Liver (tissue), 9 donors: ENCODE results near the gene FASTK. TPM values are rescaled to one million over a fixed set of nuclear protein-coding genes. Genes with fewer than 3 reads are reported as not detected.

ENCODE experiments used
- DNase-seq: peaks from one replicate; pipeline ENCODE4 v3.0.0-alpha.2; 2017; ENCODE audit warnings: low spot score
- H3K27ac ChIP-seq, 2 donors: one replicate each; pipeline ENCODE4 v1.7.0; 2013; ENCODE audit warnings: inconsistent platforms in 2 of 2, low read length in 2 of 2, control low read depth in 1 of 2, low read depth in 1 of 2, mild to moderate bottlenecking in 1 of 2
- H3K27me3 ChIP-seq, 4 donors: one replicate each; pipeline versions ENCODE4 v1.6.1 to v1.7.0; 2013; ENCODE audit warnings: low read length in 3 of 4, inconsistent platforms in 1 of 4, mild to moderate bottlenecking in 1 of 4, moderate library complexity in 1 of 4; ENCODE audit not compliant: control insufficient read depth in 4 of 4, insufficient read depth in 4 of 4
- H3K36me3 ChIP-seq, 4 donors: one replicate each; pipeline versions ENCODE4 v1.6.1 to v1.7.0; 2013; ENCODE audit warnings: low read length in 3 of 4, mild to moderate bottlenecking in 3 of 4, low read depth in 1 of 4, moderate library complexity in 1 of 4; ENCODE audit not compliant: control insufficient read depth in 4 of 4, insufficient read depth in 3 of 4
- H3K4me1 ChIP-seq, 4 donors: one replicate each; pipeline versions ENCODE4 v1.6.1 to v1.7.0; 2013; ENCODE audit warnings: low read length in 3 of 4, mild to moderate bottlenecking in 3 of 4, moderate library complexity in 1 of 4; ENCODE audit not compliant: control insufficient read depth in 4 of 4, insufficient read depth in 4 of 4
- H3K4me3 ChIP-seq, 3 donors: one replicate each; pipeline versions ENCODE4 v1.6.1 to v1.7.0; 2013; ENCODE audit warnings: low read length in 3 of 3, control low read depth in 1 of 3, low read depth in 1 of 3, mild to moderate bottlenecking in 1 of 3
- H3K9ac ChIP-seq, 2 donors: one replicate each; pipeline ENCODE4 v1.7.0; 2013; ENCODE audit warnings: low read length in 2 of 2, mild to moderate bottlenecking in 2 of 2, moderate library complexity in 2 of 2, control low read depth in 1 of 2, low read depth in 1 of 2
- H3K9me3 ChIP-seq, 4 donors: one replicate each; pipeline versions ENCODE4 v1.6.1 to v1.7.0; 2013; ENCODE audit warnings: low read length in 3 of 4; ENCODE audit not compliant: control insufficient read depth in 4 of 4
- ATF3 ChIP-seq: IDR thresholded peaks from 2 replicates; pipeline ENCODE4 v1.6.1; 2016; ENCODE audit warnings: antibody characterized with exemption
- CTCF ChIP-seq: fragments of 150-350 bp; IDR thresholded peaks from 2 replicates; pipeline ENCODE4 v1.5.1; 2017; ENCODE audit warnings: improper control_type of control experiment, low read depth, low read length; ENCODE audit not compliant: missing input control
- EGR1 ChIP-seq, 2 donors: IDR thresholded peaks; 2 replicates each; pipeline ENCODE4 v1.6.1; 2016 to 2018; ENCODE audit warnings: antibody characterized with exemption in 2 of 2, low read depth in 2 of 2
- FOXA1 ChIP-seq: IDR thresholded peaks from 2 replicates; pipeline ENCODE4 v1.6.1; 2016; ENCODE audit warnings: antibody characterized with exemption
- FOXA2 ChIP-seq: IDR thresholded peaks from 2 replicates; pipeline ENCODE4 v1.6.1; 2016; ENCODE audit warnings: antibody characterized with exemption
- GABPA ChIP-seq, 2 donors: IDR thresholded peaks in 1 of 2; conservative IDR thresholded peaks in 1 of 2; 2 replicates each; pipeline ENCODE4 v1.6.1; 2016; ENCODE audit warnings: antibody characterized with exemption in 2 of 2, mild to moderate bottlenecking in 1 of 2, moderate library complexity in 1 of 2
- HNF4A ChIP-seq, 2 donors: conservative IDR thresholded peaks; 2 replicates each; pipeline ENCODE4 v1.6.1; 2016; ENCODE audit warnings: antibody characterized with exemption in 2 of 2, mild to moderate bottlenecking in 2 of 2
- JUND ChIP-seq, 2 donors: IDR thresholded peaks; 2 replicates each; pipeline ENCODE4 v1.6.1; 2016; ENCODE audit warnings: antibody characterized with exemption in 2 of 2
- MAX ChIP-seq: IDR thresholded peaks from 2 replicates; pipeline ENCODE4 v1.6.1; 2016; ENCODE audit warnings: antibody characterized with exemption
- NR2F2 ChIP-seq: IDR thresholded peaks from 2 replicates; pipeline ENCODE4 v1.6.1; 2016; ENCODE audit warnings: antibody characterized with exemption
- RAD21 ChIP-seq, 2 donors: IDR thresholded peaks; 2 replicates each; pipeline ENCODE4 v1.6.1; 2016; ENCODE audit warnings: antibody characterized with exemption in 2 of 2, mild to moderate bottlenecking in 2 of 2
- RXRA ChIP-seq, 2 donors: IDR thresholded peaks; 2 replicates each; pipeline ENCODE4 v1.6.1; 2017 to 2018; ENCODE audit warnings: antibody characterized with exemption in 2 of 2, mild to moderate bottlenecking in 1 of 2
- SP1 ChIP-seq: IDR thresholded peaks from 2 replicates; pipeline ENCODE4 v1.6.1; 2018; ENCODE audit warnings: antibody characterized with exemption, mild to moderate bottlenecking
- TAF1 ChIP-seq: conservative IDR thresholded peaks from 2 replicates; pipeline ENCODE4 v1.6.1; 2016; ENCODE audit warnings: antibody characterized with exemption, mild to moderate bottlenecking
- YY1 ChIP-seq: IDR thresholded peaks from 2 replicates; pipeline ENCODE4 v1.6.1; 2016; ENCODE audit warnings: antibody characterized with exemption, mild to moderate bottlenecking
- ZBTB33 ChIP-seq: IDR thresholded peaks from 2 replicates; pipeline ENCODE4 v1.6.1; 2016; ENCODE audit warnings: antibody characterized with exemption
- WGBS: extraction: QIAGEN DNeasy Blood & Tissue Kit; methylation state at CpG from one replicate; pipeline ENCODE4 v1.1.7; 2013; 5-methylcytosine and 5-hydroxymethylcytosine counted together
- polyA plus RNA-seq, 2 donors: library from polyadenylated mRNA; stranded (reverse) in 1 of 2; unstranded in 1 of 2; fragments of 200-250 nt in 1 of 2; fragments of >200 nt in 1 of 2; fragmentation: Nextera tagmentation in 1 of 2; extraction: Ambion mirVana in 1 of 2; gene quantifications; one replicate each; pipeline versions ENCODE4 v1.2.1 to v1.2.3, GENCODE V29; 2013 to 2015
- total RNA-seq, 2 donors: library from RNA; depleted of rRNA; stranded (reverse); fragments of >200 nt; gene quantifications; one replicate each; pipeline ENCODE4 v1.2.3, GENCODE V29; 2014
- TF ChIP-seq, protein P1 (sequence below): IDR thresholded peaks from 2 replicates; pipeline ENCODE4 v1.6.1; 2016; ENCODE audit warnings: antibody characterized with exemption, mild to moderate bottlenecking
- donor health status: healthy.
- donor health status: healthy.
- donor health status: healthy.
- donor health status: healthy.
- donor health status: healthy.

FASTK gene
- total and polyA plus RNA-seq, 4 donors, result 31.1 to 62.8 (median 43.7) TPM

- TF ChIP-seq, protein P1, sequence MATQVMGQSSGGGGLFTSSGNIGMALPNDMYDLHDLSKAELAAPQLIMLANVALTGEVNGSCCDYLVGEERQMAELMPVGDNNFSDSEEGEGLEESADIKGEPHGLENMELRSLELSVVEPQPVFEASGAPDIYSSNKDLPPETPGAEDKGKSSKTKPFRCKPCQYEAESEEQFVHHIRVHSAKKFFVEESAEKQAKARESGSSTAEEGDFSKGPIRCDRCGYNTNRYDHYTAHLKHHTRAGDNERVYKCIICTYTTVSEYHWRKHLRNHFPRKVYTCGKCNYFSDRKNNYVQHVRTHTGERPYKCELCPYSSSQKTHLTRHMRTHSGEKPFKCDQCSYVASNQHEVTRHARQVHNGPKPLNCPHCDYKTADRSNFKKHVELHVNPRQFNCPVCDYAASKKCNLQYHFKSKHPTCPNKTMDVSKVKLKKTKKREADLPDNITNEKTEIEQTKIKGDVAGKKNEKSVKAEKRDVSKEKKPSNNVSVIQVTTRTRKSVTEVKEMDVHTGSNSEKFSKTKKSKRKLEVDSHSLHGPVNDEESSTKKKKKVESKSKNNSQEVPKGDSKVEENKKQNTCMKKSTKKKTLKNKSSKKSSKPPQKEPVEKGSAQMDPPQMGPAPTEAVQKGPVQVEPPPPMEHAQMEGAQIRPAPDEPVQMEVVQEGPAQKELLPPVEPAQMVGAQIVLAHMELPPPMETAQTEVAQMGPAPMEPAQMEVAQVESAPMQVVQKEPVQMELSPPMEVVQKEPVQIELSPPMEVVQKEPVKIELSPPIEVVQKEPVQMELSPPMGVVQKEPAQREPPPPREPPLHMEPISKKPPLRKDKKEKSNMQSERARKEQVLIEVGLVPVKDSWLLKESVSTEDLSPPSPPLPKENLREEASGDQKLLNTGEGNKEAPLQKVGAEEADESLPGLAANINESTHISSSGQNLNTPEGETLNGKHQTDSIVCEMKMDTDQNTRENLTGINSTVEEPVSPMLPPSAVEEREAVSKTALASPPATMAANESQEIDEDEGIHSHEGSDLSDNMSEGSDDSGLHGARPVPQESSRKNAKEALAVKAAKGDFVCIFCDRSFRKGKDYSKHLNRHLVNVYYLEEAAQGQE, result no peak
- no peak for TF ChIP-seq ATF3
- no peak for TF ChIP-seq JUND (IDR thresholded peaks at IDR 0.05)
- no peak for TF ChIP-seq YY1
- TF ChIP-seq HNF4A (conservative IDR thresholded peaks at IDR 0.05), result no peak
- TF ChIP-seq NR2F2, result no peak
- TF ChIP-seq FOXA1, result no peak
- no peak for TF ChIP-seq SP1
These were observed 11.4 kb upstream of the FASTK start (continued) for GRCh38 chr7:151091988-151092387.

GRCh38 chr7:151091431-151091830 lies 10.8 kb upstream of the FASTK start:
- H3K27me3 ChIP-seq, result no peaks in the 10 kb centered on the region
- 55% methylated on average over 6 of the region's 6 CpGs for WGBS
- H3K27ac ChIP-seq, result no peak overlapping the region
- DNase-seq, result no peak
- no peaks in the 10 kb centered on the region for H3K9me3 ChIP-seq
- peaks cover 10 to 42% (median 30%) of the 10 kb centered on the region in 4 donors for H3K4me1 ChIP-seq
- TF ChIP-seq CTCF (peak; percentile 25), RAD21 (IDR thresholded peaks at IDR 0.05) (peak in 1 of 2 donors; percentile 42), JUND (IDR thresholded peaks at IDR 0.05) (no peak), NR2F2 (peak; percentile 90)
- no peak overlapping the region for H3K9ac ChIP-seq
- no peak overlapping the region for H3K4me3 ChIP-seq
- peaks cover 0 to 2% (median 0%) of the 10 kb centered on the region in 4 donors for H3K36me3 ChIP-seq

DNA sequence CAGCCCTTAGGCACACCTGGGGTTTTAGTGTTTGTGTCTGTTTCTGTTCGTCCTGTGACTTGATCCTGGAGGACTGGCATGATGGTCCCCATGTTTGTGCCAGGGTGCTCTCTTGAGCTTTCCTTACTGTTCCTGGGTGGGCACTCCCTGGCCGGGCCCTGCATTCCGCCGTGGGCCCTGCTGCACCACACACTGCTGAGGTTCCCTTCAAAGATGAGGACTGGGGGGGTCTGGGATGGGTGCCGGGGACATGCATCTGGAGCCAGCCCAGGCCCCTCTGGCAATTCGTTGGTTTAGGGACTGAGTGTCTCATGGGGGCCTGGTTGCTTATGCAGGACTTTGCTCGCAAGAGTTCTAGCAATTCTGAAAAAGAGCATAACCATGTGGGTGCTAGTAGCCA lies 10.4 kb upstream of the FASTK start:
- no peak overlapping the region for H3K27ac ChIP-seq
- H3K4me1 ChIP-seq, result peaks cover 10 to 42% (median 30%) of the 10 kb centered on the region in 4 donors
- no peak for TF ChIP-seq SP1
- no peak for TF ChIP-seq HNF4A (conservative IDR thresholded peaks at IDR 0.05)
- no peak for TF ChIP-seq TAF1
- no peak for TF ChIP-seq EGR1 (IDR thresholded peaks at IDR 0.05; ENCODE audit: low read depth in 2 of 2)
- TF ChIP-seq NR2F2, result no peak
- TF ChIP-seq MAX, result no peak
- TF ChIP-seq RXRA (IDR thresholded peaks at IDR 0.05), result no peak
- no peak for TF ChIP-seq GABPA (IDR thresholded peaks at IDR 0.05 in 1 of 2, conservative IDR thresholded peaks at IDR 0.05 in 1 of 2)
- no peak for TF ChIP-seq CTCF
- TF ChIP-seq YY1, result no peak
- TF ChIP-seq ZBTB33, result no peak
- no peak for TF ChIP-seq FOXA2
- TF ChIP-seq RAD21 (IDR thresholded peaks at IDR 0.05), result no peak
- H3K9me3 ChIP-seq, result no peaks in the 10 kb centered on the region
- H3K27me3 ChIP-seq, result no peaks in the 10 kb centered on the region
- DNase-seq, result no peak
- 93% methylated on average over 7 of the region's 7 CpGs for WGBS
- H3K36me3 ChIP-seq, result peaks cover 0 to 2% (median 0%) of the 10 kb centered on the region in 4 donors
- H3K4me3 ChIP-seq, result no peak overlapping the region
- H3K9ac ChIP-seq, result no peak overlapping the region
